ENCODE measurements around the gene FADS2.

FADS2 gene

GRCh38 chr11:61841636-61842527 lies 13.8 kb downstream of the FADS2 start:
- ATAC-seq: no peak
- no peak for TF ChIP-seq BACH2 (CRISPR knock-in tag; IDR thresholded peaks at IDR 0.05; ENCODE audit: borderline replicate concordance)
- no peak for TF ChIP-seq TOX (CRISPR knock-in tag; IDR thresholded peaks at IDR 0.05; ENCODE audit: borderline replicate concordance)
- no peak for TF ChIP-seq CREB5 (CRISPR knock-in tag; IDR thresholded peaks at IDR 0.05; ENCODE audit: low read depth)
- no peak for TF ChIP-seq ZNF8 (CRISPR knock-in tag; IDR thresholded peaks at IDR 0.05)
- TF ChIP-seq CSRNP3 (CRISPR knock-in tag; IDR thresholded peaks at IDR 0.05): no peak
- TF ChIP-seq ZFP3 (CRISPR knock-in tag; IDR thresholded peaks at IDR 0.05): no peak
- no peak for TF ChIP-seq ESRRG (CRISPR knock-in tag; IDR thresholded peaks at IDR 0.05)
- TF ChIP-seq ZNF70 (CRISPR knock-in tag; IDR thresholded peaks at IDR 0.05): no peak
- no peak for TF ChIP-seq ARNTL (CRISPR knock-in tag; IDR thresholded peaks at IDR 0.05; ENCODE audit: borderline replicate concordance, low read depth)
- no peak for TF ChIP-seq SNAI2 (CRISPR knock-in tag; IDR thresholded peaks at IDR 0.05)
- no peak for TF ChIP-seq TSHZ2 (CRISPR knock-in tag; IDR thresholded peaks at IDR 0.05)
- TF ChIP-seq RARB (CRISPR knock-in tag; IDR thresholded peaks at IDR 0.05): no peak
- no peak for TF ChIP-seq ZNF565 (CRISPR knock-in tag; conservative IDR thresholded peaks at IDR 0.05; ENCODE audit: low read depth)
- no peak for TF ChIP-seq ZFP30 (CRISPR knock-in tag; IDR thresholded peaks at IDR 0.05)
- TF ChIP-seq PATZ1 (CRISPR knock-in tag; IDR thresholded peaks at IDR 0.05; ENCODE audit: borderline replicate concordance): no peak
- no peak for TF ChIP-seq ISL1 (CRISPR knock-in tag; IDR thresholded peaks at IDR 0.05)
- no peak for TF ChIP-seq TCF4 (CRISPR knock-in tag; IDR thresholded peaks at IDR 0.05; ENCODE audit: borderline replicate concordance)
- TF ChIP-seq PPARA (CRISPR knock-in tag; IDR thresholded peaks at IDR 0.05; ENCODE audit: borderline replicate concordance): no peak
- no peak for TF ChIP-seq GLIS3 (CRISPR knock-in tag; IDR thresholded peaks at IDR 0.05)

- TF ChIP-seq POU6F1 (CRISPR knock-in tag; IDR thresholded peaks at IDR 0.05; ENCODE audit: borderline replicate concordance, low read depth): no peak
- no peak for TF ChIP-seq TOX (CRISPR knock-in tag; IDR thresholded peaks at IDR 0.05; ENCODE audit: borderline replicate concordance)
- TF ChIP-seq CSRNP3 (CRISPR knock-in tag; IDR thresholded peaks at IDR 0.05): no peak
- no peak for TF ChIP-seq PATZ1 (CRISPR knock-in tag; IDR thresholded peaks at IDR 0.05; ENCODE audit: borderline replicate concordance)
- no peak for TF ChIP-seq ESRRG (CRISPR knock-in tag; IDR thresholded peaks at IDR 0.05)
- no peak for TF ChIP-seq ZNF565 (CRISPR knock-in tag; conservative IDR thresholded peaks at IDR 0.05; ENCODE audit: low read depth)
- no peak for TF ChIP-seq PPARA (CRISPR knock-in tag; IDR thresholded peaks at IDR 0.05; ENCODE audit: borderline replicate concordance)
- no peak for TF ChIP-seq ZC3H10 (CRISPR knock-in tag; IDR thresholded peaks at IDR 0.05)
- TF ChIP-seq ZFP30 (CRISPR knock-in tag; IDR thresholded peaks at IDR 0.05): no peak
- ATAC-seq: no peak
Observed at GRCh38 chr11:61842528-61842820, 14.4 kb downstream of the FADS2 start.
